GM12801 (cell line): ENCODE results near the gene CTNND2.

Experiments
- CTCF ChIP-seq: IDR thresholded peaks from one replicate; pipeline ENCODE4 v1.5.1; 2011; ENCODE audit warnings: control low read depth; ENCODE audit not compliant: insufficient read length; ENCODE audit errors: extremely low read depth

CTNND2 gene

GRCh38 chr5:11030671-11031070 lies 873.6 kb downstream of the CTNND2 start:
- no peak for TF ChIP-seq CTCF

- no peak for TF ChIP-seq CTCF
Observed at GRCh38 chr5:11027660-11028059, 876.6 kb downstream of the CTNND2 start.

GRCh38 chr5:11026543-11026942 lies 877.7 kb downstream of the CTNND2 start:
- TF ChIP-seq CTCF = no peak

GRCh38 chr5:11023945-11024344 lies 880.3 kb downstream of the CTNND2 start:
- TF ChIP-seq CTCF = no peak

GRCh38 chr5:11013793-11014192 lies 890.5 kb downstream of the CTNND2 start:
- TF ChIP-seq CTCF = no peak

- no peak for TF ChIP-seq CTCF
Observed at GRCh38 chr5:11012295-11012694, 892.0 kb downstream of the CTNND2 start.

GRCh38 chr5:11010429-11011210 lies 893.6 kb downstream of the CTNND2 start:
- no peak for TF ChIP-seq CTCF
